ENCODE results near the gene FGFR3.

Gene FGFR3

GRCh38 chr4:1786544-1787362, 6.3 kb upstream of the FGFR3 start:
- Histone ChIP-seq H3K36me3 (ENCODE audit: control insufficient read depth in 2 of 2, insufficient read depth in 2 of 2, low read length in 2 of 2) (no peaks in the 10 kb centered on the region), H3K9ac (ENCODE audit: low read depth in 1 of 2, low read length in 2 of 2) (no peak overlapping the region), H3K4me3 (ENCODE audit: low read length in 2 of 2) (no peak overlapping the region), H3K27me3 (ENCODE audit: control insufficient read depth in 2 of 2, insufficient read depth in 2 of 2, low read length in 2 of 2) (peaks cover 0 to 9% of the 10 kb centered on the region in 2 donors), H3K9me3 (ENCODE audit: control insufficient read depth in 2 of 2, low read length in 2 of 2) (no peaks in the 10 kb centered on the region), H3K27ac (ENCODE audit: low read depth in 2 of 2, low read length in 2 of 2) (no peak overlapping the region), H3K4me1 (ENCODE audit: control insufficient read depth in 2 of 2, insufficient read depth in 2 of 2, low read length in 2 of 2) (peaks cover 0 to 5% of the 10 kb centered on the region in 2 donors)

- peaks cover 0 to 9% of the 10 kb centered on the region in 2 donors for H3K27me3 ChIP-seq (ENCODE audit: control insufficient read depth in 2 of 2, insufficient read depth in 2 of 2, low read length in 2 of 2)
- no peak overlapping the region for H3K4me3 ChIP-seq (ENCODE audit: low read length in 2 of 2)
- H3K4me1 ChIP-seq (ENCODE audit: control insufficient read depth in 2 of 2, insufficient read depth in 2 of 2, low read length in 2 of 2) = peaks cover 0 to 5% of the 10 kb centered on the region in 2 donors
- no peaks in the 10 kb centered on the region for H3K36me3 ChIP-seq (ENCODE audit: control insufficient read depth in 2 of 2, insufficient read depth in 2 of 2, low read length in 2 of 2)
- no peaks in the 10 kb centered on the region for H3K9me3 ChIP-seq (ENCODE audit: control insufficient read depth in 2 of 2, low read length in 2 of 2)
- no peak overlapping the region for H3K27ac ChIP-seq (ENCODE audit: low read depth in 2 of 2, low read length in 2 of 2)
- no peak overlapping the region for H3K9ac ChIP-seq (ENCODE audit: low read depth in 1 of 2, low read length in 2 of 2)
Observed at GRCh38 chr4:1787411-1788077, 5.5 kb upstream of the FGFR3 start.

- peaks cover 0 to 9% of the 10 kb centered on the region in 2 donors for H3K27me3 ChIP-seq (ENCODE audit: control insufficient read depth in 2 of 2, insufficient read depth in 2 of 2, low read length in 2 of 2)
- no peak overlapping the region for H3K4me3 ChIP-seq (ENCODE audit: low read length in 2 of 2)
- no peaks in the 10 kb centered on the region for H3K9me3 ChIP-seq (ENCODE audit: control insufficient read depth in 2 of 2, low read length in 2 of 2)
- H3K27ac ChIP-seq (ENCODE audit: low read depth in 2 of 2, low read length in 2 of 2) = no peak overlapping the region
- H3K4me1 ChIP-seq (ENCODE audit: control insufficient read depth in 2 of 2, insufficient read depth in 2 of 2, low read length in 2 of 2) = peaks cover 0 to 5% of the 10 kb centered on the region in 2 donors
- H3K36me3 ChIP-seq (ENCODE audit: control insufficient read depth in 2 of 2, insufficient read depth in 2 of 2, low read length in 2 of 2) = no peaks in the 10 kb centered on the region
- no peak overlapping the region for H3K9ac ChIP-seq (ENCODE audit: low read depth in 1 of 2, low read length in 2 of 2)
Observed at GRCh38 chr4:1788254-1788973, 4.7 kb upstream of the FGFR3 start.

GRCh38 chr4:1789552-1789951, 3.5 kb upstream of the FGFR3 start:
- no peaks in the 10 kb centered on the region for H3K9me3 ChIP-seq (ENCODE audit: control insufficient read depth in 2 of 2, low read length in 2 of 2)
- H3K36me3 ChIP-seq (ENCODE audit: control insufficient read depth in 2 of 2, insufficient read depth in 2 of 2, low read length in 2 of 2) = no peaks in the 10 kb centered on the region
- H3K4me3 ChIP-seq (ENCODE audit: low read length in 2 of 2) = no peak overlapping the region
- no peak overlapping the region for H3K27ac ChIP-seq (ENCODE audit: low read depth in 2 of 2, low read length in 2 of 2)
- H3K4me1 ChIP-seq (ENCODE audit: control insufficient read depth in 2 of 2, insufficient read depth in 2 of 2, low read length in 2 of 2) = peaks cover 5 to 7% of the 10 kb centered on the region in 2 donors
- H3K27me3 ChIP-seq (ENCODE audit: control insufficient read depth in 2 of 2, insufficient read depth in 2 of 2, low read length in 2 of 2) = peaks cover 0 to 9% of the 10 kb centered on the region in 2 donors
- H3K9ac ChIP-seq (ENCODE audit: low read depth in 1 of 2, low read length in 2 of 2) = no peak overlapping the region

GRCh38 chr4:1790005-1790404, 3.1 kb upstream of the FGFR3 start:
- H3K4me1 ChIP-seq (ENCODE audit: control insufficient read depth in 2 of 2, insufficient read depth in 2 of 2, low read length in 2 of 2) = peaks cover 4 to 7% of the 10 kb centered on the region in 2 donors
- no peak overlapping the region for H3K27ac ChIP-seq (ENCODE audit: low read depth in 2 of 2, low read length in 2 of 2)

GRCh38 chr4:1792158-1792831, 798 bp upstream of the FGFR3 start:
- Histone ChIP-seq H3K27ac (ENCODE audit: low read depth in 2 of 2, low read length in 2 of 2) (peak overlapping the region in 1 of 2 donors; percentile 16), H3K9ac (ENCODE audit: low read depth in 1 of 2, low read length in 2 of 2) (no peak overlapping the region), H3K4me1 (ENCODE audit: control insufficient read depth in 2 of 2, insufficient read depth in 2 of 2, low read length in 2 of 2) (peaks cover 20 to 24% of the 10 kb centered on the region in 2 donors), H3K9me3 (ENCODE audit: control insufficient read depth in 2 of 2, low read length in 2 of 2) (no peaks in the 10 kb centered on the region), H3K27me3 (ENCODE audit: control insufficient read depth in 2 of 2, insufficient read depth in 2 of 2, low read length in 2 of 2) (peaks cover 3 to 12% of the 10 kb centered on the region in 2 donors), H3K4me3 (ENCODE audit: low read length in 2 of 2) (peak overlapping the region; percentile 13 to 37), H3K36me3 (ENCODE audit: control insufficient read depth in 2 of 2, insufficient read depth in 2 of 2, low read length in 2 of 2) (no peaks in the 10 kb centered on the region)

More at GRCh38 chr4:1790005-1790404, 3.1 kb upstream of the FGFR3 start:
- no peak overlapping the region for H3K4me3 ChIP-seq (ENCODE audit: low read length in 2 of 2)
- no peaks in the 10 kb centered on the region for H3K36me3 ChIP-seq (ENCODE audit: control insufficient read depth in 2 of 2, insufficient read depth in 2 of 2, low read length in 2 of 2)
- H3K9me3 ChIP-seq (ENCODE audit: control insufficient read depth in 2 of 2, low read length in 2 of 2) = no peaks in the 10 kb centered on the region
- no peak overlapping the region for H3K9ac ChIP-seq (ENCODE audit: low read depth in 1 of 2, low read length in 2 of 2)
- peaks cover 0 to 9% of the 10 kb centered on the region in 2 donors for H3K27me3 ChIP-seq (ENCODE audit: control insufficient read depth in 2 of 2, insufficient read depth in 2 of 2, low read length in 2 of 2)

GRCh38 chr4:1793496-1793840, 375 bp downstream of the FGFR3 start:
- peak overlapping the region; percentile 63 to 82 for H3K27ac ChIP-seq (ENCODE audit: low read depth in 2 of 2, low read length in 2 of 2)
- peaks cover 3 to 8% of the 10 kb centered on the region in 2 donors for H3K27me3 ChIP-seq (ENCODE audit: control insufficient read depth in 2 of 2, insufficient read depth in 2 of 2, low read length in 2 of 2)
- H3K9ac ChIP-seq (ENCODE audit: low read depth in 1 of 2, low read length in 2 of 2) = peak overlapping the region in 1 of 2 donors; percentile 82
- peak overlapping the region; percentile 64 to 80 for H3K4me3 ChIP-seq (ENCODE audit: low read length in 2 of 2)
- peaks cover 23 to 29% of the 10 kb centered on the region in 2 donors for H3K4me1 ChIP-seq (ENCODE audit: control insufficient read depth in 2 of 2, insufficient read depth in 2 of 2, low read length in 2 of 2)
- no peaks in the 10 kb centered on the region for H3K9me3 ChIP-seq (ENCODE audit: control insufficient read depth in 2 of 2, low read length in 2 of 2)
- H3K36me3 ChIP-seq (ENCODE audit: control insufficient read depth in 2 of 2, insufficient read depth in 2 of 2, low read length in 2 of 2) = no peaks in the 10 kb centered on the region

GRCh38 chr4:1793940-1794808, 1.1 kb downstream of the FGFR3 start:
- peak overlapping the region; percentile 64 to 80 for H3K4me3 ChIP-seq (ENCODE audit: low read length in 2 of 2)
- H3K36me3 ChIP-seq (ENCODE audit: control insufficient read depth in 2 of 2, insufficient read depth in 2 of 2, low read length in 2 of 2) = no peaks in the 10 kb centered on the region
- no peaks in the 10 kb centered on the region for H3K9me3 ChIP-seq (ENCODE audit: control insufficient read depth in 2 of 2, low read length in 2 of 2)
- H3K9ac ChIP-seq (ENCODE audit: low read depth in 1 of 2, low read length in 2 of 2) = peak overlapping the region; percentile 56 to 82
- H3K27me3 ChIP-seq (ENCODE audit: control insufficient read depth in 2 of 2, insufficient read depth in 2 of 2, low read length in 2 of 2) = peaks cover 3 to 8% of the 10 kb centered on the region in 2 donors
- H3K4me1 ChIP-seq (ENCODE audit: control insufficient read depth in 2 of 2, insufficient read depth in 2 of 2, low read length in 2 of 2) = peaks cover 29 to 30% of the 10 kb centered on the region in 2 donors
- peak overlapping the region; percentile 77 to 82 for H3K27ac ChIP-seq (ENCODE audit: low read depth in 2 of 2, low read length in 2 of 2)

GRCh38 chr4:1794809-1795298, 1.8 kb downstream of the FGFR3 start:
- H3K4me1 ChIP-seq (ENCODE audit: control insufficient read depth in 2 of 2, insufficient read depth in 2 of 2, low read length in 2 of 2) = peaks cover 29 to 36% of the 10 kb centered on the region in 2 donors
- H3K4me3 ChIP-seq (ENCODE audit: low read length in 2 of 2) = peak overlapping the region; percentile 64 to 80
- no peaks in the 10 kb centered on the region for H3K9me3 ChIP-seq (ENCODE audit: control insufficient read depth in 2 of 2, low read length in 2 of 2)
- H3K36me3 ChIP-seq (ENCODE audit: control insufficient read depth in 2 of 2, insufficient read depth in 2 of 2, low read length in 2 of 2) = no peaks in the 10 kb centered on the region
- H3K27ac ChIP-seq (ENCODE audit: low read depth in 2 of 2, low read length in 2 of 2) = peak overlapping the region; percentile 77 to 82
- H3K27me3 ChIP-seq (ENCODE audit: control insufficient read depth in 2 of 2, insufficient read depth in 2 of 2, low read length in 2 of 2) = peaks cover 3 to 8% of the 10 kb centered on the region in 2 donors
- peak overlapping the region in 1 of 2 donors; percentile 82 for H3K9ac ChIP-seq (ENCODE audit: low read depth in 1 of 2, low read length in 2 of 2)
